HCT116 (cell line): Measurements from ENCODE around the gene DUSP16. TPM values are rescaled to one million over a fixed set of nuclear protein-coding genes. Genes with fewer than 3 reads are reported as not detected.

Source experiments
- ATAC-seq: fragments of 200-7000 bp; cut with Tn5 transposase; 2 replicates; pipeline ENCODE4 v1.9.1; 2020; ENCODE audit warnings: mild to moderate bottlenecking, moderate library complexity
- BruUV-seq: library from RNA; stranded (reverse); fragments of 400-500 nt; replicated peaks from 2 replicates; lab custom pipeline; 2021; lab: Mats Ljungman, UMichigan
- CTCF ChIA-PET: fragments of 300-600 bp; sonication (Branson Sonifier 250); formaldehyde crosslinking; loops from one replicate; lab custom pipeline; 2021; ENCODE audit warnings: antibody characterized with exemption; lab: Charles Lee
- POLR2A ChIA-PET: fragments of 300-600, 350-600 bp; sonication (Branson Sonifier 250); formaldehyde crosslinking; loops from one replicate; lab custom pipeline; 2021; ENCODE audit warnings: antibody characterized with exemption; lab: Charles Lee
- RAD21 ChIA-PET, 2 experiments: fragments of 300-600 bp; sonication (Branson Sonifier 250); formaldehyde crosslinking; loops; one replicate each; lab custom pipeline; 2023; ENCODE audit warnings: low total read pairs in 2 of 2; ENCODE audit not compliant: uncharacterized antibody in 2 of 2, unreplicated experiment in 2 of 2, low non-redundant PET in 1 of 2; lab: Charles Lee
- DNase-seq: peaks from one replicate; pipeline ENCODE4 v3.0.0-alpha.2; 2010; ENCODE audit warnings: low read depth, low spot score
- H2AFZ ChIP-seq: fragments of 200-600 bp; shearing (Covaris generic), sonication (generic); 2 replicates; pipeline ENCODE4 v1.6.1; 2017; ENCODE audit warnings: low read depth, mixed run types, mixed read lengths, antibody characterized with exemption, low read length; ENCODE audit not compliant: poor library complexity, severe bottlenecking
- H3K27ac ChIP-seq: 2 replicates; pipeline ENCODE4 v1.5.1; 2012; ENCODE audit warnings: low read depth, low read length
- H3K27me3 ChIP-seq: fragments of 200-600 bp; sonication (generic); 2 replicates; pipeline ENCODE4 v1.6.1; 2016; ENCODE audit warnings: mixed run types, low read length, mixed read lengths; ENCODE audit not compliant: insufficient read depth
- H3K36me3 ChIP-seq, 2 experiments: fragments of 200-500 bp in 1 of 2; fragments of 200-600 bp in 1 of 2; sonication (Bioruptor generic) in 1 of 2; sonication (generic) in 1 of 2; 2 replicates each; pipeline versions ENCODE4 v1.5.1 to v1.6.1; 2014 to 2016; ENCODE audit warnings: low read length in 2 of 2, inconsistent platforms in 1 of 2, mixed read lengths in 1 of 2, mixed run types in 1 of 2; ENCODE audit not compliant: insufficient read depth in 2 of 2, control insufficient read depth in 1 of 2
- H3K4me1 ChIP-seq, 2 experiments: fragments of 200-600 bp in 1 of 2; sonication (generic) in 1 of 2; 2 replicates each; pipeline versions ENCODE4 v1.5.1 to v1.6.1; 2012 to 2017; ENCODE audit warnings: low read length in 2 of 2, inconsistent platforms in 1 of 2, mild to moderate bottlenecking in 1 of 2, mixed read lengths in 1 of 2, mixed run types in 1 of 2, moderate library complexity in 1 of 2; ENCODE audit not compliant: insufficient read depth in 2 of 2, control insufficient read depth in 1 of 2
- H3K4me2 ChIP-seq: fragments of 200-600 bp; sonication (generic); 2 replicates; pipeline ENCODE4 v1.6.1; 2017; ENCODE audit warnings: mixed run types, low read length, mixed read lengths
- H3K4me3 ChIP-seq, 2 experiments: fragments of 200-600 bp in 1 of 2; sonication (generic) in 1 of 2; replicated peaks in 1 of 2; 2 replicates each; pipeline ENCODE4 v1.5.1; 2011 to 2016; ENCODE audit warnings: low read length in 2 of 2, control low read depth in 1 of 2, low read depth in 1 of 2, mild to moderate bottlenecking in 1 of 2, mixed read lengths in 1 of 2, mixed run types in 1 of 2
- H3K79me2 ChIP-seq: fragments of 200-600 bp; sonication (generic); 2 replicates; pipeline ENCODE4 v1.6.1; 2017; ENCODE audit warnings: mild to moderate bottlenecking, mixed run types, low read length, moderate library complexity, mixed read lengths; ENCODE audit not compliant: insufficient read depth
- H3K9ac ChIP-seq: fragments of 200-600 bp; sonication (generic); 2 replicates; pipeline ENCODE4 v1.6.1; 2016; ENCODE audit warnings: low read length, mixed read lengths
- H3K9me2 ChIP-seq: fragments of 200-600 bp; sonication (generic), shearing (Covaris generic); 2 replicates; pipeline ENCODE4 v1.6.1; 2017; ENCODE audit warnings: mixed run types, mild to moderate bottlenecking, moderate library complexity; ENCODE audit not compliant: insufficient read depth
- H3K9me3 ChIP-seq, 2 experiments: fragments of 200-500 bp in 1 of 2; fragments of 200-600 bp in 1 of 2; sonication (Bioruptor generic) in 1 of 2; sonication (generic) in 1 of 2; 2 replicates each; pipeline ENCODE4 v1.6.1; 2014 to 2017; ENCODE audit warnings: low read length in 2 of 2, mixed read lengths in 2 of 2, inconsistent platforms in 1 of 2, low read depth in 1 of 2, mild to moderate bottlenecking in 1 of 2, mixed run types in 1 of 2, moderate library complexity in 1 of 2; ENCODE audit not compliant: control insufficient read depth in 1 of 2, insufficient read depth in 1 of 2
- H4K20me1 ChIP-seq: fragments of 200-600 bp; sonication (generic), shearing (Covaris generic); 2 replicates; pipeline ENCODE4 v1.6.1; 2017; ENCODE audit warnings: mixed run types, mild to moderate bottlenecking, moderate library complexity; ENCODE audit not compliant: insufficient read depth
- CBX3 ChIP-seq: IDR thresholded peaks from 2 replicates; pipeline ENCODE4 v1.6.1; 2012; ENCODE audit warnings: low read depth
- CEBPB ChIP-seq: IDR thresholded peaks from 2 replicates; pipeline ENCODE4 v1.6.1; 2012; ENCODE audit warnings: low read depth
- CTCF ChIP-seq, 3 experiments: fragments of 200-600 bp in 1 of 3; sonication (generic) in 1 of 3; IDR thresholded peaks in 2 of 3; conservative IDR thresholded peaks in 1 of 3; 2 replicates each; pipeline ENCODE4 v1.5.1; 2012 to 2017; ENCODE audit warnings: low read depth in 2 of 3, low read length in 2 of 3, antibody characterized with exemption in 1 of 3, borderline replicate concordance in 1 of 3, control low read depth in 1 of 3, mild to moderate bottlenecking in 1 of 3, mixed read lengths in 1 of 3, mixed run types in 1 of 3, moderate library complexity in 1 of 3; ENCODE audit not compliant: insufficient read depth in 1 of 3
- ELF1 ChIP-seq: IDR thresholded peaks from 2 replicates; pipeline ENCODE4 v1.6.1; 2012; ENCODE audit warnings: low read depth, borderline replicate concordance
- EZH2phosphoT487 ChIP-seq: fragments of 200-600 bp; IDR thresholded peaks from 2 replicates; pipeline ENCODE4 v1.6.1; 2018; ENCODE audit warnings: antibody characterized with exemption, borderline replicate concordance
- JUND ChIP-seq: IDR thresholded peaks from 2 replicates; pipeline ENCODE4 v1.6.1; 2012
- RAD21 ChIP-seq: IDR thresholded peaks from 2 replicates; pipeline ENCODE4 v1.6.1; 2012; ENCODE audit warnings: low read depth, mild to moderate bottlenecking
- SIN3A ChIP-seq: IDR thresholded peaks from 2 replicates; pipeline ENCODE4 v1.6.1; 2012; ENCODE audit warnings: low read depth
- TCF7L2 ChIP-seq: IDR thresholded peaks from 2 replicates; pipeline ENCODE4 v1.7.0; 2011; ENCODE audit warnings: borderline replicate concordance, inconsistent platforms; ENCODE audit not compliant: insufficient read depth, insufficient read length; ENCODE audit errors: extremely low read depth
- YY1 ChIP-seq: IDR thresholded peaks from 2 replicates; pipeline ENCODE4 v1.6.1; 2011; ENCODE audit warnings: low read length, low read depth, moderate library complexity, mild to moderate bottlenecking; ENCODE audit not compliant: insufficient replicate concordance; ENCODE audit errors: extremely low read depth
- ZNF274 ChIP-seq: fragments of 200-500 bp; sonication (Bioruptor generic); IDR thresholded peaks from 2 replicates; pipeline ENCODE4 v1.6.1; 2014; ENCODE audit warnings: mild to moderate bottlenecking, low read depth, low read length, inconsistent platforms
- intact Hi-C: fragments of 100-400 bp; cut with micrococcal nuclease; formaldehyde crosslinking; loops from 2 replicates; pipeline ENCODE4 v1.10.0; 2022
- total RNA-seq: library from RNA; stranded (reverse); gene quantifications from one replicate; pipeline ENCODE4 v1.2.1, GENCODE V29; 2021; ENCODE audit not compliant: unreplicated experiment
- TF ChIP-seq, protein P1 (sequence below): IDR thresholded peaks from 2 replicates; pipeline ENCODE4 v1.6.1; 2012
- TF ChIP-seq, protein P2 (sequence below): IDR thresholded peaks from 2 replicates; pipeline ENCODE4 v1.6.1; 2012; ENCODE audit warnings: low read depth

DUSP16 gene
- total RNA-seq, 1 experiment from 2014 or later: 13.4 TPM

GRCh38 chr12:12453635-12454034 lies 109.0 kb downstream of the DUSP16 start:
- RAD21 ChIA-PET: no interaction called here
- no peak for DNase-seq
- TF ChIP-seq RAD21 (no peak), ELF1 (no peak), SIN3A (no peak), TCF7L2 (no peak), JUND (no peak), ZNF274 (no peak), CBX3 (no peak), CTCF (IDR thresholded peaks at IDR 0.05 in 2 of 3, conservative IDR thresholded peaks at IDR 0.05 in 1 of 3; ENCODE audit: borderline replicate concordance in 1 of 3, insufficient read depth in 1 of 3, low read depth in 2 of 3, low read length in 2 of 3) (no peak), CEBPB (no peak), YY1 (no peak), EZH2phosphoT487 (no peak)
- TF ChIP-seq, protein P1, sequence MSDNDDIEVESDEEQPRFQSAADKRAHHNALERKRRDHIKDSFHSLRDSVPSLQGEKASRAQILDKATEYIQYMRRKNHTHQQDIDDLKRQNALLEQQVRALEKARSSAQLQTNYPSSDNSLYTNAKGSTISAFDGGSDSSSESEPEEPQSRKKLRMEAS: no peak
- TF ChIP-seq, protein P2, sequence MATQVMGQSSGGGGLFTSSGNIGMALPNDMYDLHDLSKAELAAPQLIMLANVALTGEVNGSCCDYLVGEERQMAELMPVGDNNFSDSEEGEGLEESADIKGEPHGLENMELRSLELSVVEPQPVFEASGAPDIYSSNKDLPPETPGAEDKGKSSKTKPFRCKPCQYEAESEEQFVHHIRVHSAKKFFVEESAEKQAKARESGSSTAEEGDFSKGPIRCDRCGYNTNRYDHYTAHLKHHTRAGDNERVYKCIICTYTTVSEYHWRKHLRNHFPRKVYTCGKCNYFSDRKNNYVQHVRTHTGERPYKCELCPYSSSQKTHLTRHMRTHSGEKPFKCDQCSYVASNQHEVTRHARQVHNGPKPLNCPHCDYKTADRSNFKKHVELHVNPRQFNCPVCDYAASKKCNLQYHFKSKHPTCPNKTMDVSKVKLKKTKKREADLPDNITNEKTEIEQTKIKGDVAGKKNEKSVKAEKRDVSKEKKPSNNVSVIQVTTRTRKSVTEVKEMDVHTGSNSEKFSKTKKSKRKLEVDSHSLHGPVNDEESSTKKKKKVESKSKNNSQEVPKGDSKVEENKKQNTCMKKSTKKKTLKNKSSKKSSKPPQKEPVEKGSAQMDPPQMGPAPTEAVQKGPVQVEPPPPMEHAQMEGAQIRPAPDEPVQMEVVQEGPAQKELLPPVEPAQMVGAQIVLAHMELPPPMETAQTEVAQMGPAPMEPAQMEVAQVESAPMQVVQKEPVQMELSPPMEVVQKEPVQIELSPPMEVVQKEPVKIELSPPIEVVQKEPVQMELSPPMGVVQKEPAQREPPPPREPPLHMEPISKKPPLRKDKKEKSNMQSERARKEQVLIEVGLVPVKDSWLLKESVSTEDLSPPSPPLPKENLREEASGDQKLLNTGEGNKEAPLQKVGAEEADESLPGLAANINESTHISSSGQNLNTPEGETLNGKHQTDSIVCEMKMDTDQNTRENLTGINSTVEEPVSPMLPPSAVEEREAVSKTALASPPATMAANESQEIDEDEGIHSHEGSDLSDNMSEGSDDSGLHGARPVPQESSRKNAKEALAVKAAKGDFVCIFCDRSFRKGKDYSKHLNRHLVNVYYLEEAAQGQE: no peak
- TF ChIP-seq, all 23 proteins: peak for 0
- intact Hi-C loops: no loop called here
- H3K79me2 ChIP-seq: no peaks in the 10 kb centered on the region
- no TSS peak for BruUV-seq
- no peaks in the 10 kb centered on the region for H3K36me3 ChIP-seq
- H3K4me2 ChIP-seq: no peak overlapping the region
- H3K4me1 ChIP-seq: no peaks in the 10 kb centered on the region
- no peak overlapping the region for H3K4me3 ChIP-seq
- no peak for ATAC-seq
- H4K20me1 ChIP-seq: no peaks in the 10 kb centered on the region
- H3K27ac ChIP-seq: no peak overlapping the region
- ChIA-PET CTCF (no interaction called here), POLR2A (no interaction called here)
- H3K9me3 ChIP-seq: no peaks in the 10 kb centered on the region
- no peak overlapping the region for H3K9ac ChIP-seq
- no peaks in the 10 kb centered on the region; the same call in 1 of the 2 replicates for H3K9me2 ChIP-seq
- no peak overlapping the region for H2AFZ ChIP-seq
- no peaks in the 10 kb centered on the region for H3K27me3 ChIP-seq
